Pons (tissue), 1 donor: Measurements from ENCODE around the gene CSRNP3.

Experiments
- DNase-seq: peaks from one replicate; pipeline ENCODE4 v3.0.0-alpha.2; 2016; ENCODE audit warnings: low spot score

CSRNP3 gene

DNA sequence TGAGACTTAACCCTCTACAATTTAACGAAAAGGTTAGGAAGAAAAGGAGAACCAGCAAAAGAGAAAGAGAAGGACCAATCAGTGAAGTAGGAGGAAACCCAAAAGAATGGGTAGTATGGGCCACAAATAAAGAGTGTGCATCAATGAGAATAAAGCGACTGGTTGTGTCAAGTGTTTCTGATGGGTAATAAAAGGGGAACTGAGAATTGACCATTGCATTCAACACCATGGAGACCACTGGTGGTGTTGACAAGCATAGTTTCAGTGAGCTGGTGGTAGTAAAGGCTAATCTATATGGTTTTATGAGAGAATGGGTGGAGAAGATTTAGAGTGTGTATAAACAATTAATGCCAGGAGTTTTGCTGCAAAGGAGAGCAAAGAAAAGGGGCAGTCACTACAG, 75.4 kb downstream of the CSRNP3 start:
- DNase-seq, result no peak

DNA sequence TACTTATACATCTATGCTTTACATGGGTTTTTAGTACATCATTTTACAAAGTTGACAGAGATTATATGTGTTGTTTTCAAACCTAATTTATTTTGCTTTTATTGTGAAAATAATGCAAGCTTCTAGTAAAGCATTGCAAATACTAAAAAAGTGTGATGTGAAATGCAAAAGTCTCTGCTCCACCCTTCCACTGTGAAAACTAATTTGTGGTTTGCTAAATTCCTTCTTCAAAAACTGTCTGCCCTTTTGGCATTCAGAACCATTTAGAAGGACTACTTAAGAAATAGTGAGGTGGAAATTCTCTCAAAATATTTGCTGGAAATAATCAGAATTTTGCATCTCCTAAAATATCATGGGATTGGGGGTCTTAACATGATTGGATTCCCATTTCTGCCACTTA, 78.4 kb downstream of the CSRNP3 start:
- DNase-seq, result no peak

DNA sequence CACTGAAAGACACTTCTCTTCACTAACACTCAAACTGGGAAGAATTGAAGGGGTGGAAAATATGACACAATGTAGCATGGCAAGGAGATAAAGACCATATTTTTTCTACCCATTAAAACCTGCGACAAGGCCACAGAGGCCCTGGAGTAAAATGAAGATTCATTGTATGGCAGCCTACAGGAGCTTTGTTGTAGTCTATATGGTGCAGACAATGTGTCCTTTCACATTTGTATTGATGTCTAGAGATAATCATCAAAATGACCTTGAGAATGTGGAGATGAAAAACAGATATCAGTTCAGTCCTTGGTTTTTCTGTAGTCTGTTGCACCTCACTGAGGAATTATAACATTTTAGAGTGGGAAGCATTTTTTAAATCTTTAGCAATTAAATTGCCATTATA, 80.1 kb downstream of the CSRNP3 start:
- DNase-seq, result no peak

DNA sequence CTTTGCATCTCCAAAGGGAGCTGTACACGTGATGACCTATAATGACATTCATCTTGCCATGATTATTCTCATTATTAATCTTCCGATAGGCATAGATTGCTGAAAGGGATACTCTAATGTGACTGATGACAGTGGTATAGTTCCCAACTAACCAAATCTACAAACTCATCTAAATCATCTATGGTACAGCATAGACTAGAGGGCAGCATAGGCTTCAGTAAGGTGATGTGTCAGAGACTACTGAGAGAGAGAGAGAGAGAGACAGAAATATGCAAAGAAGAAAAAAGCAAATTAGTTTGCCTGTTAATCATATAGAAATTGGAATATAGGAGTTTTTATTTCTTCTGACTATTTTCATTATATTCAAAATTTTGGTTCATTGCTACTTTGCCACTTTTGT, 89.3 kb downstream of the CSRNP3 start:
- peak; percentile 38 for DNase-seq

DNA sequence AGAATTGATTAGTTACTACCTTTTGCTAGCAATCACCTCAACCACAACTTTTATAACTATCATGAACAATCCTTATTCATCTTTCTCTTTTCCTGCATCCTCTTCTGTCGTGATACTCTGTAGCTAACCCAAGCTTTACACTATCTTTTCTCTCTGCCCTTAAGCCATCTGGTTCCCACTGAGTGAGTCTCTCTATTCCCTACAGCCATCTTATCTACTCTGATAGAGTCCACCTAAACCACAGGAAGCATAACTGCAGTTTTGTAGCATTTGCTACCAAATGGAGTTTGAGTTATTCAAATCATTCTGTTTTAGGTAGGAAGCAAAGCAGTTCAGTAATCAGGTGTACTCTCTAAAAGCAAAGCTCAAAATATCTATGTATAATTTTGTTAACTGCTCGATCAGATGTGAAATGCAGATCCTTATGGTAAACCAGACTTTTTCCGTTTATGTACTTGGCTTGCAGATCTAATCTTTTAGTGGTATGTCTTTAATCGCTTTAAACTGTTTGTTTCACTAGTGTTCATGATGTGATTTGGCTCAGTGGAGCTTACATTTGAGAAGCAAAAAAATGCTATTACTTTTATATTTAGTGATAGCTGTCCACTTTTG, 91.0 kb downstream of the CSRNP3 start:
- DNase-seq, result no peak

DNA sequence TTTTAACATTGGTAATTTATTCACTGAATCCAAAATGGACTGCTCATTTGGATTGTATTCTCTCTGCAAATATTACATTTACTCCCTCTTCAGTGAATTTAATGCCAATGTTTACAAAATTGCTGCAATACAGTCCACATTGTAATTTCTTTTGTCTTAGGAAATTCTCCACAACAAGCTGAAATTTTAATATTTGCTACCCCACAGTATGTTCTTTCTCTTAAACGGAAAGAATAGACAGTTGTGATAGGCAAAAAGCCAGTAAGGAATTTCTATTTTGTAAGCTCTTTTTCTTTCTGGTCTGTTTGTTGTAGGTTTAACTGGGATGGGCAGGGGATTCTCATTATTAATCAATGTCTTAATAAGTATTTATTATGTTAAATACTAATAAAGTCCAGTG, 92.0 kb downstream of the CSRNP3 start:
- DNase-seq, result no peak

DNA sequence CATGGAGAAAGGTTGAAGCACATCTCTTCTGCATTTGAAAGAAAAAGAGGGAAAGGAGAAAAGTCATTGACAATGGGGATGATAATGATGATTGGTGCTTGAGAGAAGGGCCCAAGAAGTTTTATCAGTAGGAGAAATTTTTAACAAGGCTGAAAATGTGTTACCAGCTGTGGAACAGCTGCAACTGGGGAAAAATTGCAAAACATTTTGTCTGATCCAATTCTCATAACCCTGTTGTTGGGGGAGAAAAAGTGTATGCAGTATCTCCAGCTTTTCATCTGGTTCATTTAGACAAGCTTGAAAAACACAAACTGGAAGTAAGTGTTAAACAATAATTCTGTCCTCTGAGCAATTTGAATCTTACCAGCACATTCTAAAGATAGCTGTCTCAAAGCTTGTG, 92.7 kb downstream of the CSRNP3 start:
- DNase-seq, result no peak

DNA sequence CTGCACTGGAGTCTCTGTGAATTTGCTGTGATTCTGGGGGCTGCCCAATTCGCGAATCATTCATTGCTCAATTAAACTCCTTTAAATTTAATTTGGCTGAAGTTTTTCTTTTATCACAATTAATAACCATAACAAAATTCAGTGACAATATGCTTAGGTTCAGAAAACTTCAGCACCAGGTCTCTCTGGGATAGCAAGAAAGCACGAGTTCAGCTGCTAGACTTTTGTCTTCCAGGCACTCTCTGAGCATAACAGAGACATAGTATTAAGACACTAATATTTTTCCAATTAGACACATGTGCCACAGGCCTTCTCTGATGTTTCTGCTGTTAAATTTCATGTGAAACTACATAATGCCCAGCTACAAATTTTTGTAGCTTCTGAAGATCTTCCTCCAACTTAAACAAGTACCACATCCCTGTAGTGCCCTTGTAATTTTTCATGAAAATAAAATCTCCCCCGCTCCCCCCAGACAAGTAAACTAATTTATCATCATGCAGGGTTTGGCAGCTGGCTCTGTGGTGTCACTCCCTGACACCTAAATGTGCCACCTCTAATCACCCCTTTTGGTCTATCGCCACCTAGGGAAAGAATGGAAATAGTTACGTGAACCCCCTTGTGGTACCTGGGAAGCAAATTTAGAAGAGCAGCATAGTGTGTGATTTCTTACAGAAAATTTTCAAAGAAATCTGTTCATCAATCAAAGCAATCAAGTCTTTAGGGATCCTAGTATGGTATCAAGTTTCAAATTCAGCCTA, 94.1 kb downstream of the CSRNP3 start:
- DNase-seq, result no peak

DNA sequence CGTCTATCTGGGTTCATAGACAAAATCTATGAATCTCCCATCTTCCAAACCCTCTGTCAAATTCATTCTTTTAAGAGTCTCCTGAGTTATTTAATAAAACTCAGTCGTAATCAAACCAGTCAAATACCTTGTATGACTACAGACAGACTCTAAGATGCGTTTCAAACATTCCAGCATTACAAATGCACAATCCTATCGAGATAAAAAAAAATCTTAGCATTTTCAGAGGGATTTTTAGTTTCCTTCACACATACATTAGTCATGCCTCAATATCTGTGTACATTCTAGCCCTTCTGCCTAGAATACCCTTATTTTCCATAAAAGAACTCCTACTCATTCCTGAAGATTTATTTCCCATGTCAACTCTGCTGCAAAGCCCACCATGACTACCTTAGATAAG, 96.5 kb downstream of the CSRNP3 start:
- DNase-seq, result no peak

DNA sequence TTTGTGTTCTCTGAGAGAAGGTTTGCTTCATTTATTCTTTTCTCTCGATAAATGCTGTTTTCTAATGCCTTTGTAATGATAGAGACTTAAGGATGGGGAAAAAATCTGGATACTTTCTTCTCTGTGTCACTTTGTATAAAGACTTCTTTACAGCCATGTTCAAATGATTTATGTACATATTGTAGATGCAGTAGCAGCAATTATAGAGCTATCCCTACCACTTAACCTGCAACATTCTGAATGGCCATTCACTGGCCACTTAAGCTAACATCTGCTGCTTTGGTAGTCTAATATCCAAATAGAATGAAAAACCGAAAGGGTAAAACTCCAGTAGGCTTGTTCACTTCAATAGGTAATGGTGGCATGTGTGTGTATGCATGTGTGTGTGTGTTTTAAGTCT, 97.8 kb downstream of the CSRNP3 start:
- DNase-seq, result no peak

DNA sequence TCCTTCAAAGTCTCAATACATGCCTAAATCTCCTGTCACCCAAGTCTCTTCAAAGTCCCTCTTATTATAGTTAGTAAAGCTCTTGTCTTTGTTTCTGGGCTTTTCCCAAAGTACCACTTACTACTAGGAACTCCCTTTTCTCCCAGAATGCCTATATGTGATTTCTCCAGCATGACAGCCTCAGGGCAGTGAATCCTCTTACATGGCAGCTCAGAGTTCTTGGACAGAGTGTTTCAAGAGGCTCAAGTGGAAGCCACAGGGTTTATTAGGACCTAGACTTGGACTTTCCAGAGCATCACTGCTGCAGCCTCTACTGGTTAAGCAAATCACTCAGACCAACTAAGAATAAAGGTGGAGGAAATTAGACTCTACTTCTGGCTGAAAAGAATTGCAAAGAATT, 98.9 kb downstream of the CSRNP3 start:
- no peak for DNase-seq

DNA sequence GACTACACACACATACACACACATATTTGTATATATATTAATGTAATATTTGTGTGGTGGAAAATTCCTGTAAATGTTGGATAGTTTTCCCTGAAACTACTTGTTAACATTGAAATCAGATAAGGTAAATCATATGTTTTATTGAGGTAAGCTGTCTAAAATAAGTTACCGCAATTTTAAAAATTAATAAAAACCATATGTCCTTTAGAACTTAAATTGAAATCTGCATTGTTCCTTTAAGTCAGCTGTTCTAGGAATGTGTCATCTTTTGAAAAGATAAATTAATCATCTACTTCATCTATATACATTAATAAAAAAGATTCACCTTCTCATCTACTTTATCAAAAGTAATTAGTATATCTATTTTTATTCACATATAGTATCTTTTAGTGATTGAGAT, 102.0 kb downstream of the CSRNP3 start:
- DNase-seq, result no peak

DNA sequence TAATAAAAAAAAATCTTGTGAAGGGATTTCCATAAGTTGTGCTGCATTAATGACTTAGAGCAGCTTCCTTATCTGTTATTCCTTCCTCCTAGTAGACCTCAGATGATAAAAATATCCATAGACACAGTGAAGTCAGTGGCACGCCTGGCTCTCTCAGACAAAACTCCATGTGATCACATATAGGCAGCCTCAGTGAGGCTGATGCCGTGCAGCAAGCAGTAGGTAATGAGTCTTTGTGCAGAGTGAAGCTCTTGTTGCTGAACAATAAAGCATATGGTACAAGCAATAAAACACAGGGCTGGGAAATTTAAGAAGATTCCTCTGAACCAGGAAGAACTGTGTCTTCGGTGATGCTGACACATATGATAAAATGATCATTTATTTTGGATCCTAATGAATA, 102.7 kb downstream of the CSRNP3 start:
- peak; percentile 71 for DNase-seq

DNA sequence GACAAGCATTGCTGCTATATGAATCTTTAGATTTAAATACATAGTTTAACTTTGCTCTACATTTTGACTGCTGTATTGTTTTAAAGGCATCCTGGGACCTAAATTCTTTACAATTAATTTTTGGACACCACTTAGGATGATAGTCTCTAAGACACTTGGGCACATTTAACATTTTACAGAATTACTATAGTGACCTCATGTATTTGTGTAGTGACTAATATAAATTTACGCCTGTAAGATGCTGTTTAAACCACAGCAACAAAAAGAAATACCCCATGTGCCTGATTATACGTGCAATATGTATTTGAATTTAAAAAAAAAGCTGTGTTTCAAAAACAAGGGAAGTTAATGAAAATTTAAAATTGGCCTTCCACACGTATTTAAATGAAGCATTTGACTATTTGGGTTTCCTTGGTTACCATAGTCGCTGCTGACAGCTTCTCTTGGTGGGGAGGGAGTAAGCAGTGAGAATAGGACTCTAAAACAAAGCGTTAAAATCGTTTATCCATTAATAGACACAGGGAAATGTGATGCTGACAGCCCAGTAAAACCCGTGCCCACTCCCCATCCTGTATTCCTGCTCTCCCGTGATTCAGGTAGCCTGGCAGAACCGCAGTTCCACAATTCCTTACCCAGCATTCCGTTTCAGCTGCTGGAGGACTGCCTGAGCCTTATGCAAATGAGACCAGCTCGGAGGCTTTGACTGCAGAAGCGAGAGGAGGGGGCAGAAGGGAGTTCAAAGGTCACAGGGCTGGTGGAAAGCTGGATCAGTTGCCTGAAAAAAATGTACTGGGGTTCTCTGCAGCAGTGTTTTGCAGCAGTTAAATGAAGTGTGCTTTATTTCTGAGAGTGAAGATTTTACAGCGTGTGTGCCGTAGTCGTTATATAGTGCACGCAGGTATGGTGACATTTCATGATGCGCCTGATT, 104.3 kb downstream of the CSRNP3 start:
- DNase-seq, result peak; percentile 85

DNA sequence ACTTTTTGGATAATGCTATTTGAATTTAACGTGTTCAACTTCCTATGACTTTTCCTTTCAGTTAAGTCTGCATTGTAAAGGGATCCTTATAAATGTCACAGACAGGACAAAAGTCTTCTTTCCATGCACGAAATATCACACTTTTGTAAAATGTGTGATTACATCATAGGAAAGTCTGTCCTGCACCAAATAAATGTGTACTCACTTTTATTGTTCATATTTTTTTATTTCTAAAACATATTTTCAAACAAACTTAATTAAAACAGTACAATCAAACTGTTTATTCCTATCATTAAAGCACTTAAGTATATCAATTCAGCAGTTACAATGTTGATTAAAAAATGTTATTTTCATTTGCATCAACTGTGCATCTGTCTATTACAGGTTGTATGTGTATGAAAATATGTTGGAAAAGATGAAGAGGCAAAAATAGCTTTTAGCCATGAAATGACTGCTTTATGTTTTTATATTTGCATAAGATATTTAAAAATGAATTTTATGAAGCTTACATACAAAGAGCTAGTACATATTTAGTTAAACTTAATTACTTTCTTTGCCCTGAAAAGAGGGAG, 105.6 kb downstream of the CSRNP3 start:
- DNase-seq, result no peak

DNA sequence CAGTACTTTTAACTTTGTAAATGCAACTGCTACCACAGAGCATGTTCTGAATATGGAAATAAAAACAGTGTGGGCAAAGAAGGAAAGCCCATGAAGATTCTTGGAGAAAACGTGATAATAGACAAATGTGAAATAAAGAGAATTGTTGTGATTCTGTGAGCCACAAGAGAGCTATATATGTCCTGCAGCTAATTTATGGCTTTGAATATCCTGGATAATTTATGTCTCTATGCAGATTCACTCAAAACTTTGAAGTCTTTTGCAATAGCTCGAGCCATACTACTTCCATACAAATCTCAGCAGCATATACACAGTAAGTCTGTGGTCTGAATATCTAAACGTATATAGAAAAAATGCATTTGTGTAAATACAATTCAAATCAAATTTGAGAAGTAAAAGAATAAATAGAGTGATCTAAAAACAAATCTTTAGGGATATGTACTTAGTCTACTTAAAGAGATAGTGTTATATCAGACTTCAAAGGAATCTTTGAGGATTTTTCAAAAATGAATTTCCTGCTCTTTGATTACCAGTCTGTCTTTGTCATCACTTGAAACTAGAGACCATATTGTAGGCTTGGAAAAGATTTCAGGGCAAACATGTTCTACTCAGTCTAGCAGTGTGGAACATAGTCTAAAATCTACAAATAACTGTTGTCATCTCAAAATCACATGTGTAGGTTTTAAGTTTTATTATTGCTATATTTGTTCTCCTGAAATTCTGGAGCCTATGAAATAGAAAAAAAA, 107.1 kb downstream of the CSRNP3 start:
- no peak for DNase-seq

DNA sequence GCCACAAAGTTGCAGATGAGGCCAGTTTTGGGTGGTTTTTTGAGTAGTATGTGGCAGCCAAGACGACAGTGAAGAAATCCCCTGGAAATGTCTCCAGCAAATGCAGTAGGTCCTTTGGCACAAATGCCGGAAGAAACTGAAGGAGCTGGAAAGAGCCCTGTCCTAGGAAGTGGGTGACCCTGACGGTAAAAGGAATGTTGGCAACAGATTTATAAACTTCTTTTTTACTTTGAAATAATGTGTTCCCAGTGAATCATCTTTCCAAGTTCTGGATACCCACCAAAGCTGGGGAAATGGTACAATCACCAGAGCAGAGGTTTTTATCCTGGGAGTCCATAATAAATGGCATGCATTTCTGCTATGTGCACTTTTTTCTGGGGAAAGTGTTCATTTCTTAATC, 112.9 kb downstream of the CSRNP3 start:
- no peak for DNase-seq

DNA sequence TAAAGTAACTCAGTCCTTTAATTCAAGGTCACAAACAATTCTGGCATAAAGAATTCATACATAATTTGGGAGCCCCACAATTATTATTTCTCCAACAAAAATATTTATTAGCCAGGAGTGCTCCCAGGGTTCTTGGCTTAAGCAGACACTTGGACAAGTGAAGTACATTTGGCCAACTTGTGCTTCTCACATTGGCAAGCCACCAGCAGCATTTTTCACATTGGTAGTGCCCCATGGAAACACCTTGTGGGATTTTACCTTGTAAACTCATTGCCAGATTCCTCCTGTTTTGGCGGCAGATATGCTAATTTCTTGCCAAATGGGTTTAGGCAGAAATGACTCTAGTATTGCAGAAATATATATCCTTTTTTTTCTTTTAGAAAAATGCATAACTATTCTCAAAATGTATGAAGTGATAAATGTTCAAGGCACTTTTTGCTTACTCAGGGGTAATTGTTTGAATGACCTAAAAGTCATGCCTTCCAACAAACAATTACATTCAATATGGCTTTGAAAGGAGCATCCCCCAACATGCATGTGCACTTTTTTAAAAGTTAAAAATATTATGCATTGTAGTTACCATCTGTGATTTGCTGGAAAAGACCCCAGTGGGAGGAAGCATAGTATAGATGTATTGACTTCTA, 113.5 kb downstream of the CSRNP3 start:
- no peak for DNase-seq

DNA sequence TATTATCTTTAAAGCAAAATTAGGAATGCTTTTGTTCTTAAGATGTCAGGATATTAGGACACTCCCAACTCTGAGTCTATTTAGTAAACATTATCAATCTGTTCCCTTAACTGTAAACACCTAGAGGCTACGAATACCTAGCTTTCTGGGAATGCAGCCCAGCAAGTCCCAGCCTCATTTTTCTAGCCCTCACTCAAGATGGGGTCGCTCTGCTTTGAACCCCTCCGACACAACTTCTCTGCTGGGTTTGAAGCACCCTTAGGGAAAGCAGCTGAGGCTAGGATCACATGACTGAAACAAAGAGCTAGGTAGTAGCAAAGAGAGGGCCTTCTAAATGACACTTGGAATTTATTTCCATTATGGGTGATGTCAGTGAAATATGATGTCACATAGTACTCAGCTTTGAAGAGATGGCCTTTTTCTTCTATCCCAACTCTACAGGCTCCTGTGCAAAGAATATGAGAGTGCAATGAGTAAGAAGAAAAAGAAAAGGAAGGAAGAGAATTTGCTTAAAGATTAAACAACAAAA, 114.7 kb downstream of the CSRNP3 start:
- DNase-seq, result no peak

DNA sequence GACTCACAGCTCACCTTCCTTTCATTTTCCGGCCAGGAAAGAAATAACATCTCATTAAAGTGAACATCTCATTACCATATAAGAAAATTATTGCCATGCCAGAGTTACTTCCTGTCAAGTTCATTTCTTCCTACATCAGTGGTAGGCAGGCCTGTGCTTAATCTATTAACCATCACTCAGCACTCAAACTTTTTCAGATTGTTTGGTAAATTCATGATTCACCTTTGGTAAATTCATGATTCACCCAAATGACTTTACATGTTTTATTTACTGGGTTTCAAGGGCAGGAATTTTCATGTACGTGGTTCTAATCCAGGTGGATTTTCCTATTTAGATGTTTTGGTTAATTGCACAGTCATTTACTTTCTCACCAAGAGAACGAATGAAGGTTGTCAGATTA, 116.5 kb downstream of the CSRNP3 start:
- DNase-seq, result no peak

DNA sequence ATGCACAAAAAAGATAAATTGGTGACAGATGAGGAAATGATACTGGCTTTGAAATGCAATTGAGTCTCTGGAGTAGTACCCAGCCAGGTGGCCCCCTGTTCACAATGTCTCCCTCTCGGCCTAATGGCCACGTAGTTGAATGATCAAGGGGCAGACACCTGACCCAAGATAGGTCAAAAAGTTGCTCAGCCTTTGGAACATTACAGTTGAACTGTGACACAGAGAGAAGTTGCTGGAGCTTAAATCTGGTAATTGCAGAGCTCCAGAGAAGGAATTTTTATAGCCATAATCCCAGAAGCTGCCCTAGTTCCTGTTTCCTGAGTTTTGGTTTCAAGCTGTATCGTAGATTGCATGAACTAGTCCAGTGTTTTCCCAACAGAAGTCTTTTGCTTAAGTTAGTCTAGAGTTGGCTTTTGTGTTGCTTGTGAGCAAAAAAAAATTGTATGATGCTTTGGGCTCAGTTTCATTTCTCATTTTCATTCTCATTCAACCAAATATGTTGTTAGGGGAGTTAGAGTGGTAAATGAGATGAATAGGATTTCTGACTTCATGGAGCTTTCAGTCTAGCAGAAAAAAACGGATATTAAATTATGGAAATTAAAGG, 117.9 kb downstream of the CSRNP3 start:
- no peak for DNase-seq
